Stimulated activated CD4-positive, alpha-beta T cell treated with anti-CD3 and anti-CD28 coated beads, Interleukin-2, amount 100 ng/mL, for 24 hours (primary cell): ENCODE measurements around the gene ATP8B2.
"Not testable (repeated sequence)": the region's sequence is repeated elsewhere in the genome, so short reads cannot be mapped to it uniquely, and the experiment has no call there.

Source experiments
- DNase-seq, 2 donors: peaks; one replicate each; pipeline ENCODE4 v3.0.0-alpha.2; 2020

The ATP8B2 gene

GRCh38 chr1:154348429-154349076 lies 23.2 kb downstream of the ATP8B2 start:
- no peak for DNase-seq

- no peak for DNase-seq
Measured at GRCh38 chr1:154349121-154349520, 23.8 kb downstream of the ATP8B2 start.

- no peak for DNase-seq
Measured at GRCh38 chr1:154350383-154350782, 25.1 kb downstream of the ATP8B2 start.

- no peak for DNase-seq
Measured at GRCh38 chr1:154351363-154352068, 26.2 kb downstream of the ATP8B2 start.

GRCh38 chr1:154352245-154352580 lies 26.9 kb downstream of the ATP8B2 start:
- DNase-seq = no peak

GRCh38 chr1:154352581-154353459 lies 27.5 kb downstream of the ATP8B2 start:
- peak; percentile 56 to 64 for DNase-seq

- no peak for DNase-seq
Measured at GRCh38 chr1:154353460-154353904, 28.2 kb downstream of the ATP8B2 start.

- DNase-seq = no peak
Measured at GRCh38 chr1:154353966-154354365, 28.6 kb downstream of the ATP8B2 start.

- no peak for DNase-seq
Measured at GRCh38 chr1:154358519-154358918, 33.2 kb downstream of the ATP8B2 start.

GRCh38 chr1:154360288-154360687 lies 35.0 kb downstream of the ATP8B2 start:
- no peak for DNase-seq

- DNase-seq = not testable (repeated sequence)
Measured at GRCh38 chr1:154360881-154361280, 35.6 kb downstream of the ATP8B2 start.

- no peak for DNase-seq
Measured at GRCh38 chr1:154361357-154361756, 36.0 kb downstream of the ATP8B2 start.

- DNase-seq = no peak
Measured at GRCh38 chr1:154371436-154371835, 46.1 kb downstream of the ATP8B2 start.

GRCh38 chr1:154373777-154374357 lies 48.5 kb downstream of the ATP8B2 start:
- peak in 1 of 2 donors; percentile 38 for DNase-seq

- DNase-seq = no peak
Measured at GRCh38 chr1:154379301-154379700, 54.0 kb downstream of the ATP8B2 start.

GRCh38 chr1:154384650-154385489 lies 59.5 kb downstream of the ATP8B2 start:
- DNase-seq = no peak

GRCh38 chr1:154386643-154387352 lies 61.5 kb downstream of the ATP8B2 start:
- DNase-seq = peak; percentile 79 to 89

- no peak for DNase-seq
Measured at GRCh38 chr1:154391086-154391770, 65.9 kb downstream of the ATP8B2 start.

- DNase-seq = no peak
Measured at GRCh38 chr1:154398141-154398540, 72.8 kb downstream of the ATP8B2 start.

GRCh38 chr1:154398678-154399077 lies 73.4 kb downstream of the ATP8B2 start:
- no peak for DNase-seq

GRCh38 chr1:154400381-154400801 lies 75.1 kb downstream of the ATP8B2 start:
- no peak for DNase-seq
